GM21786 (cell line): ENCODE measurements around the gene NUTM2A.
"Not testable (repeated sequence)": the region's sequence is repeated elsewhere in the genome, so short reads cannot be mapped to it uniquely, and the experiment has no call there.

Source experiments
- ATAC-seq: cut with Tn5 transposase; IDR thresholded peaks from one replicate; pipeline ENCODE4 v1.9.1; 2021; ENCODE audit not compliant: unreplicated experiment

Gene NUTM2A

DNA sequence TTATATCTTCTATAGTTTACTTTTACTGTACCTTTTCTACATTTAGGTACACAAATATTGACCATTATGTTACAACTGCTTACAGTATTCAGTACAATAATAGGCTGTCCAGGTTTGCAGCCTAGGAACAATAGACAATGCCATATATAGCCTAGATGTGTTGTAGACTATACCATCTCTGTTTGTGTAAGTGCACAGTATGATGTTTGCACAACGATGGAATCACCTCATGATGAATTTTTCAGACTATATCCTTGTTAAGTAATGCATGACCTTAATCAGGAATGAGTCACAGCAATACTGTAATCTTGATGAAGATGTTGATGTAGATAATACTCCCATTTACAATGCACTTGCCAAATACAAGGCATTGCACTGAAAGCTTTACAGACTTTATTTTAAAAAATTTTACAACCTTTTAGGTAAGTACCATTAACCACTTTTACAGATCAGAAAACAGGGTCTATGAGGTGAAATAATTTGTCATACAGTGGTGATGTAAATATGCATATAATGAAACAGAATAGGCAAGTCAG, 23.6 kb downstream of the NUTM2A start:
- not testable (repeated sequence) for ATAC-seq

DNA sequence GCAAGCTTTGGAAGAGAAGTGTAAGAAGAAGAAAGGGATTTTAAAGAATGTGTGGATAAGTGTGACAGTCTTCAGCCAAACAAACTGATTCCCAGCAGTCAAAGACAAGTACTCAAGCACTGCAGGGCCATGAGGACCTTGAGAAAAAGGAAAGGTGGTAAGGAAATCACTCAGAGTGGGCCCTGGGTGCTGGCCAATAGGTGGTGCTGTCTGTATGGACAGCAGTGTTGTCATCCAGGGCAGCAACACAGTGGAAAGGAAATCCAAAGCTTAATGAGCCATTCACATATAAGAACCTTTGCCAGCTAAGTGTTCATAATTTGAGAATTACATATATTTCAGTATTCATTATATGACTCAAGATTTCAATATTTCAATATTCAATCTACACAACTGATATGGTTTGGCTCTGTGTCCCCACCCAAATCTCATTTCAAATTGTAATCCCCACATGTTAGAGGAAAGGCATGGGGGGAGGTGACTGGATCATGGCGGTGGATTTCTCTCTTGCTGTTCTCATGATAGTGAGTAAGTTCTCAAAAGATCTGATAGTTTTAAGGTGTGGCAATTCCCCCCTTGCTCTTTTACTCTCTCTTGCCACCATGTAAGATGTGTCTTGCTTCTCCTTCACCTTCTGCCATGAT, 55.6 kb downstream of the NUTM2A start:
- ATAC-seq, result not testable (repeated sequence)
